Esophagus muscularis mucosa (tissue), 4 donors: ENCODE results near the gene SYN1. TPM values are rescaled to one million over a fixed set of nuclear protein-coding genes. Genes with fewer than 3 reads are reported as not detected.

Experiments used
- DNase-seq: peaks from one replicate; pipeline ENCODE4 v3.0.0-alpha.2; 2017; ENCODE audit errors: extremely low spot score
- H3K27ac ChIP-seq, 4 donors: fragments of 200-600 bp; sonication (generic); replicated peaks in 1 of 4; 1 replicate in 3 of 4; 2 replicates in 1 of 4; pipeline ENCODE4 v1.5.1; 2016 to 2019; ENCODE audit warnings: mild to moderate bottlenecking in 1 of 4
- H3K27me3 ChIP-seq, 4 donors: fragments of 200-600 bp; sonication (generic); one replicate each; pipeline versions ENCODE4 v1.5.1 to v1.6.0; 2016 to 2019
- H3K36me3 ChIP-seq, 4 donors: fragments of 200-600 bp; sonication (generic); one replicate each; pipeline ENCODE4 v1.5.1; 2016 to 2019
- H3K4me1 ChIP-seq, 4 donors: fragments of 200-600 bp; sonication (generic); one replicate each; pipeline ENCODE4 v1.5.1; 2016 to 2019
- H3K4me3 ChIP-seq, 4 donors: fragments of 200-600 bp; sonication (generic); 1 replicate in 2 of 4; 2 replicates in 2 of 4; pipeline ENCODE4 v1.5.1; 2016 to 2019; ENCODE audit warnings: mild to moderate bottlenecking in 4 of 4, moderate library complexity in 1 of 4
- H3K9me3 ChIP-seq, 4 donors: fragments of 200-600 bp; sonication (generic); 1 replicate in 3 of 4; 2 replicates in 1 of 4; pipeline ENCODE4 v1.5.1; 2016 to 2019
- EP300 ChIP-seq: sonication (generic); formaldehyde crosslinking; IDR thresholded peaks from one replicate; pipeline ENCODE4 v1.6.1; 2017; ENCODE audit warnings: antibody characterized with exemption
- POLR2A ChIP-seq: fragments of 450-650 bp; IDR thresholded peaks from one replicate; pipeline ENCODE4 v1.6.1; 2017; ENCODE audit warnings: antibody characterized with exemption, moderate library complexity, mild to moderate bottlenecking, low read depth
- POLR2AphosphoS5 ChIP-seq, 2 donors: sonication (generic); formaldehyde crosslinking; IDR thresholded peaks; one replicate each; pipeline ENCODE4 v1.6.1; 2017; ENCODE audit warnings: antibody characterized with exemption in 2 of 2
- WGBS: methylation state at CpG from one replicate; pipeline ENCODE4 v1.1.5; 2018; 5-methylcytosine and 5-hydroxymethylcytosine counted together
- intact Hi-C: fragments of 100-400 bp; cut with DNase I; formaldehyde crosslinking; loops from one replicate; pipeline ENCODE4 v1.15.1; 2023
- total RNA-seq, 4 donors: library from RNA; depleted of rRNA; stranded (reverse); fragments of >200 nt; gene quantifications; one replicate each; pipeline versions ENCODE4 v1.1.0 to v1.2.1, GENCODE V29; 2016
- TF ChIP-seq, protein P1 (sequence below), 3 experiments: fragments of 200-600 bp in 2 of 3; fragments of 450-650 bp in 1 of 3; sonication (generic) in 2 of 3; IDR thresholded peaks; one replicate each; pipeline ENCODE4 v1.5.1; 2017 to 2019; ENCODE audit warnings: antibody characterized with exemption in 3 of 3, mild to moderate bottlenecking in 2 of 3, moderate library complexity in 1 of 3

The SYN1 gene
- total RNA-seq, 4 donors from 2014 or later, result 0.42 to 0.98 (median 0.56) TPM

DNA sequence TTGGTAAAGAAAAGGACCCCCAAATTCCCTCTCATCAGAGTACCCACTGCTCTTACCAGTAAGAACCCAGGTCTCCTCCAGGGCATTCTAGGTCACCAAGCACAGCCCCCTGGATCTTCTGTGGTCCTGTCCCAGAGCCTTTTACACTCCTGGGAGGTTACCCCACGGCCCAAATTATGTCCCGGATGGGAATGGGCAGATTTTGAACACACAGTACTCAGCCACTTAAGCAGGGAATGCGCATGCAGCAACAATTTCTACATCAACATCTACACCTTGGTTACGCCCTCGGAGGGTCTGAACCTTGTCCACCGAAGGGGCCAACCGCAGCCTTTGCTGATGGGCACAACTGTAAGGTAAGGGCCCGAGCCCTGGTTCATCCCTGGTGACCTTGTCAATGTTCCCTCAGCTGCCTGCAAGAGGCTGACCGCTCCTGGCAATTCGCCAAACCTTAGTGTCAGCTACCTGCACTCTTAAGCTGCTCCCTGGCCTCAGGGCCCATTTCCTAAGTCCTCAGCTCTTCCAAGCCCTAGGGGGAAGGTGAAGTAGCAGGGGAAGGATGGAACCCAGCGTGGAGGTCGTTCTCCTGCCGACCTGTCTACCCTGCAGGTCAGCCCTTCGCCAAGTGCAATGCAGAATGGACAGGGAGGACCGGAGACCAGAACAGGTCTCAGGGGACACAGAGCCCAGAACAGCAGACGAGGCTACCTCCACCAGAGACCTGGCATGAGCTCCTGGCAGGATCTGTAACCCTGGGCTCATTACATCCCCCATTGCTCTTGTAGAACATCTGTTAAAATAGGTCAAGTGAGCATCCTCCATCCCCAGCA is 31.5 kb downstream of the SYN1 start:
- intact Hi-C loops, result no loop called here
- TF ChIP-seq, protein P1, sequence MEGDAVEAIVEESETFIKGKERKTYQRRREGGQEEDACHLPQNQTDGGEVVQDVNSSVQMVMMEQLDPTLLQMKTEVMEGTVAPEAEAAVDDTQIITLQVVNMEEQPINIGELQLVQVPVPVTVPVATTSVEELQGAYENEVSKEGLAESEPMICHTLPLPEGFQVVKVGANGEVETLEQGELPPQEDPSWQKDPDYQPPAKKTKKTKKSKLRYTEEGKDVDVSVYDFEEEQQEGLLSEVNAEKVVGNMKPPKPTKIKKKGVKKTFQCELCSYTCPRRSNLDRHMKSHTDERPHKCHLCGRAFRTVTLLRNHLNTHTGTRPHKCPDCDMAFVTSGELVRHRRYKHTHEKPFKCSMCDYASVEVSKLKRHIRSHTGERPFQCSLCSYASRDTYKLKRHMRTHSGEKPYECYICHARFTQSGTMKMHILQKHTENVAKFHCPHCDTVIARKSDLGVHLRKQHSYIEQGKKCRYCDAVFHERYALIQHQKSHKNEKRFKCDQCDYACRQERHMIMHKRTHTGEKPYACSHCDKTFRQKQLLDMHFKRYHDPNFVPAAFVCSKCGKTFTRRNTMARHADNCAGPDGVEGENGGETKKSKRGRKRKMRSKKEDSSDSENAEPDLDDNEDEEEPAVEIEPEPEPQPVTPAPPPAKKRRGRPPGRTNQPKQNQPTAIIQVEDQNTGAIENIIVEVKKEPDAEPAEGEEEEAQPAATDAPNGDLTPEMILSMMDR (IDR thresholded peaks at IDR 0.05), result no peak
- no peak for TF ChIP-seq EP300
- no peak for TF ChIP-seq POLR2A
- no peak for TF ChIP-seq POLR2AphosphoS5 (IDR thresholded peaks at IDR 0.05)
- WGBS, result 82% methylated on average over 14 of the region's 16 CpGs

DNA sequence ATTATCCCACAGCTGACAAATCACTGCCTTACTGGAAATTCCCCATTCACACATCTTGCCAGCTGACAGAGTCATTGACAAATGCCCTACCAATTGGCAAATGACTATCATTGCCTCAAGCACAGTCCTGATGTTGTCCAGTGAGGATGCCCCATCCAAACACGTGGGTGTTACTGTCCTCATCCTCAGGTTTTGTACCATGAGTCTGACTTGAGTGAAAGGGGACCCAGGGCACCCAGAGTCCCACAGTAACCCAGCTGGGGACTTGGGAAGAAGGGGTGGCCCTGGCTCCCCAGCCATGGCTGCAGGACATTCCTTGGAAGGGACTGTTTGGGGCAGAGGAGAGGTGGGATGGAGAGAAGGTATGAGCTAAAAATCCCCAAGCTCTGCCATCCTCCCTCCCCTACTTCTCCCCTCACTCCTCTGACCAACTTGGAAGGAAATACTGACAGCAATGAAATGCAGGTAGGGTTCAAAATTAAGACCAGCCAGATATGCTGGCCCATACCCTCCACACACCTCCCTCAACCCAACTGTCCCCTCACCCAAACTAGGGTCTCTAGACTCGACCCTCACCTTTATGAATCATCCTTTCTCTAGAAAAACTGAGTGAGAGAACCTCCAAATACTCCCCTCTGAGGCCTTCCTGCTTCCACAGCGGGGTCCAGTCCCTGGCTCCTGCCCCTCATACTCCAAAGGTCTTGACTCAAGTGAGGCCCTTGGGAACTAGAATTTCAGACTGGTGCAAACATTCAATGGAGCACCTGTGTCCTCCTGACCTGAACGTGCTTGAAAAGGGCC is 32.4 kb downstream of the SYN1 start:
- no peak for DNase-seq
- intact Hi-C loops, result no loop called here
- no peak overlapping the region for H3K4me3 ChIP-seq
- H3K9me3 ChIP-seq, result no peaks in the 10 kb centered on the region
- peaks cover 0 to 16% (median 7%) of the 10 kb centered on the region in 4 donors for H3K36me3 ChIP-seq
- H3K27me3 ChIP-seq, result no peaks in the 10 kb centered on the region
- H3K27ac ChIP-seq, result no peak overlapping the region
- WGBS, result 45% methylated on average over 4 of the region's 4 CpGs
- TF ChIP-seq POLR2AphosphoS5 (IDR thresholded peaks at IDR 0.05) (no peak), POLR2A (no peak)
- peaks cover 0 to 16% (median 12%) of the 10 kb centered on the region in 4 donors for H3K4me1 ChIP-seq

More for the DNA sequence above, 31.5 kb downstream of the SYN1 start:
- no peaks in the 10 kb centered on the region for H3K9me3 ChIP-seq
- no peak overlapping the region for H3K4me3 ChIP-seq
- peaks cover 0 to 10% (median 5%) of the 10 kb centered on the region in 4 donors for H3K4me1 ChIP-seq
- peaks cover 0 to 16% (median 7%) of the 10 kb centered on the region in 4 donors for H3K36me3 ChIP-seq
- no peak for DNase-seq
- H3K27ac ChIP-seq, result no peak overlapping the region
- H3K27me3 ChIP-seq, result no peaks in the 10 kb centered on the region

DNA sequence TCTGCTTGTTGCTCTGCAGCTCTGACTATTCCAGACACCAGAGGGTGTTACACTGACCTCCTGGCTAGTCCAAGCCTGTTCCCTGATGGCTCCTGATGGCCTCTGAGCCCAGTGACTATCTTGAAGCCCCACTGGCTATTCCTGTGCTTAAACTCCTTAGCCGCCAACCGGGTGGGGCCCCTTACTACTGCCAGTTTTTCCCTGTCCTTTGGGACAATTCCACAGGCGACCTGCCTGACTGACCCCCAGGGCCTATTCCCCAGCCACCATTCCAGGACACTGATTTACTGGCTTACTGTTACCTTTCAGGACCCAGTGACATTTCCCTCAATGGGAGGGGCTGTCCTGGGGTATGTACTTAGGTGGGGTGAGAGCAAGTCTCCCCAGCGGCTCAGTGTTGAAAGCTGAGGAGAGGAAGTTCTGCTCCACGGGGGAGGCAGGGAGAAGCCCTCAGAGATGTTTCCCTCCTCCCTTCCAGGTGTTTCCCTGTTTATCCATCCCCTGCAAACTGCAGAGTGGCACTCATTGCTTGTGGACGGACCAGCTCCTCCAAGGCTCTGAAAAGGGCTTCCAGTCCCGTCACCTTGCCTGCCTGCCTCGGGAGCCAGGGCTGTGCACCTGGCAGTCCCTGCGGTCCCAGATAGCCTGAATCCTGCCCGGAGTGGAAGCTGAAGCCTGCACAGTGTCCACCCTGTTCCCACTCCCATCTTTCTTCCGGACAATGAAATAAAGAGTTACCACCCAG is 33.4 kb downstream of the SYN1 start:
- no peak for TF ChIP-seq POLR2AphosphoS5 (IDR thresholded peaks at IDR 0.05)
- TF ChIP-seq EP300, result no peak
- no peak for TF ChIP-seq POLR2A
- WGBS, result 71% methylated on average over 9 of the region's 11 CpGs
- intact Hi-C loops, result no loop called here
- H3K27me3 ChIP-seq, result no peaks in the 10 kb centered on the region
- H3K9me3 ChIP-seq, result no peaks in the 10 kb centered on the region
- H3K4me1 ChIP-seq, result peaks cover 0 to 23% (median 18%) of the 10 kb centered on the region in 4 donors
- peaks cover 0 to 16% (median 7%) of the 10 kb centered on the region in 4 donors for H3K36me3 ChIP-seq
- H3K27ac ChIP-seq, result no peak overlapping the region
- H3K4me3 ChIP-seq, result no peak overlapping the region
- no peak for DNase-seq

DNA sequence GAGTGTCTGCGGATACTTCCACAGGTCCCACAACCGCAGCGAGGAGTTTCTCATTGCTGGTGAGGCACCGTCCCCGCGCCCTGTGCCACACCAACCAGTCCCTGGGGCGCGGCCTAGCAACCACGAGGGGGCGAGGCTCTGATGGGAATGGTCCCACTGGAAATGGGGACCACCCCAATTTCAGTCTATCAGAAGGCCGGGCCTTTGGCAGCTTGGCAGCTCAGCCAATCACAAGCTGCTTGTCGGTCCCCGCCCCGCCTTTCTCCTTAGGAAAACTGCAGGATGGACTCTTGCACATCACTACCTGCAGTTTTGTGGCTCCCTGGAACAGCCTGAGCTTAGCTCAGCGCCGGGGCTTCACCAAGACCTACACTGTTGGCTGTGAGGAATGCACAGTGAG is 34.4 kb downstream of the SYN1 start:
- Histone ChIP-seq H3K4me3 (no peak overlapping the region), H3K9me3 (no peaks in the 10 kb centered on the region), H3K4me1 (peaks cover 0 to 23% (median 18%) of the 10 kb centered on the region in 4 donors), H3K36me3 (peaks cover 0 to 16% (median 7%) of the 10 kb centered on the region in 4 donors), H3K27ac (peak overlapping the region in 1 of 4 donors; percentile 39), H3K27me3 (no peaks in the 10 kb centered on the region)
- DNase-seq, result no peak
- WGBS, result 61% methylated on average over 5 of the region's 16 CpGs
- intact Hi-C loops, result no loop called here
- TF ChIP-seq, protein P1 (IDR thresholded peaks at IDR 0.05), result no peak
- no peak for TF ChIP-seq EP300
- no peak for TF ChIP-seq POLR2A
- TF ChIP-seq POLR2AphosphoS5 (IDR thresholded peaks at IDR 0.05), result no peak

DNA sequence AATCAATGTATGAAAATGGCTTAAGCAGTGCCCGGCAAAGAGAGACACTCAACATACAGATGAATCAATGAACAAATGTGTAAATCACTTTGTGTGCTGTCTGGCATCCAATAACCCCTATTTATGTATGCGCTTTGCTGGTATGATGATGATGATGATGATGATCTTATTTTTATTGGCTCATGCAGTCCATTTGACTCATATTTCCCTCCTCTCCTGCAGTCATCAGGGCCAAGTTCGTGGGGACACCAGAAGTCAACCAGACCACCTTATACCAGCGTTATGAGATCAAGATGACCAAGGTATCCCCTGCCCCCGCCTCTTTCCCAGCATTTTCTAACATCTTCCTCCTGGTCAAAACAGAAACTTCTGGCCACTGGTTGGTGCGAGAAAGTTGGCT is 34.9 kb downstream of the SYN1 start:
- no peak for DNase-seq
- peak overlapping the region in 1 of 4 donors; percentile 88 for H3K27ac ChIP-seq

More for the DNA sequence above, 34.9 kb downstream of the SYN1 start:
- 71% methylated on average over 6 of the region's 6 CpGs for WGBS
- TF ChIP-seq EP300, result no peak
- no peak for TF ChIP-seq POLR2AphosphoS5 (IDR thresholded peaks at IDR 0.05)
- no peak for TF ChIP-seq POLR2A
- TF ChIP-seq, protein P1 (IDR thresholded peaks at IDR 0.05), result no peak
- intact Hi-C loops, result no loop called here
- Histone ChIP-seq H3K4me3 (no peak overlapping the region), H3K36me3 (peaks cover 0 to 16% (median 7%) of the 10 kb centered on the region in 4 donors), H3K27me3 (no peaks in the 10 kb centered on the region), H3K9me3 (no peaks in the 10 kb centered on the region), H3K4me1 (peaks cover 0 to 23% (median 18%) of the 10 kb centered on the region in 4 donors)
